GM10248 (cell line): ENCODE data around the gene DAW1.

ENCODE experiments used
- CTCF ChIA-PET: fragments of 300-600 bp; sonication (Branson Sonifier 250); formaldehyde crosslinking; extraction: SDS; loops from one replicate; lab custom pipeline; 2021; ENCODE audit warnings: antibody characterized with exemption; lab: Yijun Ruan, JAX
- POLR2A ChIA-PET: fragments of 350-650 bp; sonication (Branson Sonifier 250); formaldehyde crosslinking; extraction: SDS; loops from one replicate; lab custom pipeline; 2020; ENCODE audit warnings: antibody characterized with exemption; lab: Yijun Ruan, JAX
- DNase-seq: peaks from one replicate; pipeline ENCODE4 v3.0.0; 2012; ENCODE audit errors: extremely low spot score
- CTCF ChIP-seq: IDR thresholded peaks from 2 replicates; pipeline ENCODE4 v1.5.1; 2012; ENCODE audit warnings: mild to moderate bottlenecking, low read depth; ENCODE audit errors: extremely low read depth, missing control alignments, control extremely low read depth

The DAW1 gene

GRCh38 chr2:227864161-227864756, 7.2 kb upstream of the DAW1 start:
- ChIA-PET POLR2A (no interaction called here), CTCF (interaction anchor here (1.1 to 6.4 kb wide), 4 partner anchors 26 to 206 kb away, joined by 3 to 63 read pairs (median 40); no protein-coding TSS in a partner anchor)
- no peak for DNase-seq
- TF ChIP-seq CTCF = no peak

- POLR2A ChIA-PET = no interaction called here
These were observed 6.1 kb upstream of the DAW1 start for GRCh38 chr2:227865291-227865690.

GRCh38 chr2:227867386-227867785, 4.0 kb upstream of the DAW1 start:
- CTCF ChIA-PET = interaction anchor here (0.8 kb wide), 1 partner anchor 93 kb away, joined by 3 read pairs; no protein-coding TSS in a partner anchor
- no peak for DNase-seq
- no peak for TF ChIP-seq CTCF
- POLR2A ChIA-PET = no interaction called here

More at GRCh38 chr2:227865291-227865690, 6.1 kb upstream of the DAW1 start:
- CTCF ChIA-PET = interaction anchor here (1.2 to 6.4 kb wide), 2 partner anchors 27 to 207 kb away, joined by 4 to 63 read pairs; no protein-coding TSS in a partner anchor
- no peak for TF ChIP-seq CTCF
- no peak for DNase-seq

GRCh38 chr2:227870710-227871374, 589 bp upstream of the DAW1 start:
- ChIA-PET POLR2A (no interaction called here), CTCF (interaction anchor here (1.0 to 5.0 kb wide), 3 partner anchors 9 to 213 kb away, joined by 4 to 50 read pairs (median 7); no protein-coding TSS in a partner anchor)
- no peak for DNase-seq
- TF ChIP-seq CTCF = no peak

GRCh38 chr2:227872676-227873075, 1.2 kb downstream of the DAW1 start:
- ChIA-PET POLR2A (no interaction called here), CTCF (interaction anchor here (0.9 to 5.0 kb wide), 7 partner anchors 11 to 214 kb away, joined by 3 to 50 read pairs (median 5); no protein-coding TSS in a partner anchor)
- DNase-seq = no peak
- TF ChIP-seq CTCF = no peak

- ChIA-PET CTCF (interaction anchor here (1.6 to 3.4 kb wide), 2 partner anchors 14 to 218 kb away, joined by 4 to 17 read pairs; no protein-coding TSS in a partner anchor), POLR2A (no interaction called here)
These were observed 4.9 kb downstream of the DAW1 start for GRCh38 chr2:227876300-227876801.

More at GRCh38 chr2:227876300-227876801, 4.9 kb downstream of the DAW1 start:
- TF ChIP-seq CTCF = no peak
- no peak for DNase-seq
